GM18526 (cell line): ENCODE results near the gene ZNF768.

ENCODE experiments used
- POLR2A ChIP-seq: IDR thresholded peaks from 3 replicates; pipeline ENCODE4 v1.6.1; 2011; ENCODE audit not compliant: insufficient read length; ENCODE audit errors: extremely low read depth

ZNF768 gene

GRCh38 chr16:30494709-30495108 lies 31.7 kb downstream of the ZNF768 start:
- no peak for TF ChIP-seq POLR2A

DNA sequence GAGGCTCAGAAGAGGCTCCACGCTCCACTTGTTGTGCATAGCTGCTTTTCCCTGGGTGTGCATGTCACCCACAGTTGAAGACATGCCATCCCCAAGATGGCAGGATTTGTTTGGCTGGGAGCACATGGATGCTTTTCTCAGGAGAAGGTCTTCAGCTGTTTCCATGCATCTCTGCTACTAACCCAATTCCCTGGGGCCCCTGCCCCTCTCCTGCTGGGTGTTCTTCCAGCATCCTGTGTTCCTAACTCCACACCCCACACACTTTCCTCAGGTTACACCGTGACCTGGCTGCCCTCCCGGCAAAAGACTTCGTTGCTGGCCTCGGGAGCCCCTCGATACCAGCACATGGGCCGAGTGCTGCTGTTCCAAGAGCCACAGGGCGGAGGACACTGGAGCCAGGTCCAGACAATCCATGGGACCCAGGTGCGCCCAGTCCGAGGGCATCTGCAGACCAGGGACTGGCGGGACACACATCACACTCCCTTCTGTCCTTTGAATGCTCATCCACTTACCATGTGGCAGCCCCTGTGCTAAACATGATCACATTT lies 32.4 kb downstream of the ZNF768 start:
- no peak for TF ChIP-seq POLR2A

GRCh38 chr16:30491744-30492308 lies 34.5 kb downstream of the ZNF768 start:
- no peak for TF ChIP-seq POLR2A

GRCh38 chr16:30491229-30491628 lies 35.1 kb downstream of the ZNF768 start:
- no peak for TF ChIP-seq POLR2A

- no peak for TF ChIP-seq POLR2A
Measured at GRCh38 chr16:30490210-30490609, 36.2 kb downstream of the ZNF768 start.

DNA sequence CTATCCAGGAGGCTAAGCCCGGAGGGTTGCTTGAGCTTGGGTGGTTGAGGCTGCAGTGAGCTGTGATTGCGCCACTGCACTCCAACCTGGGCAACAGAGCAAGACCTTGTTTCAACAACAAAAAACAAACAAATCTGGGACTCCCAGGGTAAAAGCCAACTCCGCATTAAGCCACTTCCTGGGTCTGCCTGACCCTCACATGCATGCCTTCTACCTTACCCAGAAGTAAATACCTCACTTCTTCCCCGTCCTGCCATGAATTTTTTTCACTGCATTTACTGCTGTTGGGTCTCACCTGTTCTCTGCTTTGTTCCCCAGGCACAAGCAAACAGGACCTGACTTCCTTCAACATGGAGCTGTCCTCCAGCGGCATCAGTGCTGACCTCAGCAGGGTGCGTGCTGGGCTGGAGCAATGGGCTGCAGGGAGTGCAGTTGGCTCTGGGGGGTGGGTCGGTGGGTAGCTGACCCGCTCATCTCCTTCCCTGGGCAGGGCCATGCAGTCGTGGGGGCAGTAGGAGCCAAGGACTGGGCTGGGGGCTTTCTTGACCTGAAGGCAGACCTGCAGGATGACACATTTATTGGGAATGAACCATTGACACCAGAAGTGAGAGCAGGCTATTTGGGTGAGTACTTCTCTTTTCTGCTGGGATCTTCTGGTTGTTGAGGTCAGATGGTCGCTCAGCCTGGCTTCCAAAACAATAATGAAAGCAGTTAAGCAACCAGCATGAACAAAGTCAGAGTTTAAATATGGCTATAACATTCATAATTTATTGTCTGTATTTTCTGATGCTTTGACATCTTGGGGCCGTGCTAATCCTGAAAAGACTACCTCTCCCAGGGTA lies 37.4 kb downstream of the ZNF768 start:
- no peak for TF ChIP-seq POLR2A

GRCh38 chr16:30485818-30486436 lies 40.4 kb downstream of the ZNF768 start:
- no peak for TF ChIP-seq POLR2A

DNA sequence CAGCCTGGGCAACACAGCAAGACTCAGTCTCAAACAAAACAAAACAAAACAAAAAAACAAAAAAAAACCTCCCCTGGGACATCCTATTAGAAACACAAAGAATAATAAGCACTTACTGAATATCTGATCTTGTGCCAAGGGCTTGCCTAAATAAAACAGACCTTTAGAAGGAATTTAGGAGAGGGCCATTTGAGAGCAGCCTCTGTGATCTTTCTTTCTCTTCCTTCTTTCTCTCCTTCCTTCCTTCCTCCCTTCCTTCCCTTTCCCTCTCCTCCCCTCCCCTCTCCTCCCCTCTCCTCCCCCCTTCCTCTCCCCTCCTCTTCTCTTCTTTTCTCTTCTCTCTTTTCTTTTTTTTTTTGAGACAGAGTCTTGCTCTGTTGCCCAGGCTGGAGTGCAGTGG lies 41.5 kb downstream of the ZNF768 start:
- no peak for TF ChIP-seq POLR2A

DNA sequence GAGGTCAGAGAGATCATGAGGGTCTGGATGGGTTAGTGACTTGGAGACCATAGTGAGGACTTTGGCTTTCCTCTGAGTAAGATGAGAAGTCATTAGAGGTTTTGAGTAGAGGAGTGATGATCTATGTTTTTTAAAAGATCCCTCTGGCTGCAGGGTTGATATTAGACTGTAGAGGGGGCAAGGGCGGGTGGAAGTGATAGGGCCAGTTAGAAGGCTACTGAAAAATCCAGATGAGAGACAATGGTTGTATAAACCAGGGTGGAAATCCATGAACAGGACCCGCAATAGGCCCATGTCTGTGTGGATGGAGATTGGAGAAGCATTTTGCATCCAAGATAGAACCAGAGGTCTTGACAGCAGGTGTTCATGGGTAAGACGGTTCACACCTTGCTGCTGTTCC lies 44.0 kb downstream of the ZNF768 start:
- TF ChIP-seq POLR2A = no peak

DNA sequence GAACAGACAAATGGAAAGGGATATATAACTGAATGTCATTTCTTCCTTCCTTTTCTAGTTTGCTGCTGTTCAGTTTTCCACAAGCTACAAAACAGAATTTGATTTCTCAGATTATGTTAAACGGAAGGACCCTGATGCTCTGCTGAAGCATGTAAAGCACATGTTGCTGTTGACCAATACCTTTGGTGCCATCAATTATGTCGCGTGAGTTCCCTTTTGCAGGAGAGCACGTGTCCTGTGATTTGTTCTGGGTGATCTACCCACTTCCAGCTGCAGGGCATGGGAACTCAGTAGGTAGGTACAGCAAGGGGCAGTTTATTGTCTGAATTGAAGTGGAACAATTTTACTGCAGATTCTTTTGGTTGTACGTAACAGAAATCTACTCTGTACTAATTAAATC lies 45.0 kb downstream of the ZNF768 start:
- no peak for TF ChIP-seq POLR2A

DNA sequence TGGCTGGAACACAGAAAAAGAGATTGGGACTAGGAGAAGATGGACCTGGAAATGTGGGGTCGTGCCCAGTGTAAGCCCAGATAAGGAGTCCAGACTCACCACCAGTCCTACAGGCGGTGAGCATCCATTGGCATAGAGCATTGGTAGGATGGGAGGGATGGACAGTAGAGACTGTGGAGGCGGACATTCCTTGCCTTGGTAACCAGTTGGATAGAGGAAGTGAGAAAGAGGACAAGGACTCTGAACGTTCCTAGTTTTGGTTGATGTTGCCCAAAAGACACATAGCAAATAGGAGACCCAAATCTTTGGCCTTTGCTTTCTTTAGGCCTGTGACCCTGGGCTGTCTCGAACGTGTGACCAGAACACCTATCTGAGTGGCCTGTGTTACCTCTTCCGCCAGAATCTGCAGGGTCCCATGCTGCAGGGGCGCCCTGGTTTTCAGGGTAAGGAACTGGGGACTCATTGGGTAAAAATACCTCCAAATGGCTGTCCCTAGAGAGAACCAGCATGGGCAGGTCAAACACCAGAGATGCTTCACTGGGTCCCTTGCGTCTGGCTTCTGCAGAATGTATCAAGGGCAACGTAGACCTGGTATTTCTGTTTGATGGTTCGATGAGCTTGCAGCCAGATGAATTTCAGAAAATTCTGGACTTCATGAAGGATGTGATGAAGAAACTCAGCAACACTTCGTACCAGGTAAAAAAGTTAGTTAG lies 47.4 kb downstream of the ZNF768 start:
- TF ChIP-seq POLR2A = no peak

DNA sequence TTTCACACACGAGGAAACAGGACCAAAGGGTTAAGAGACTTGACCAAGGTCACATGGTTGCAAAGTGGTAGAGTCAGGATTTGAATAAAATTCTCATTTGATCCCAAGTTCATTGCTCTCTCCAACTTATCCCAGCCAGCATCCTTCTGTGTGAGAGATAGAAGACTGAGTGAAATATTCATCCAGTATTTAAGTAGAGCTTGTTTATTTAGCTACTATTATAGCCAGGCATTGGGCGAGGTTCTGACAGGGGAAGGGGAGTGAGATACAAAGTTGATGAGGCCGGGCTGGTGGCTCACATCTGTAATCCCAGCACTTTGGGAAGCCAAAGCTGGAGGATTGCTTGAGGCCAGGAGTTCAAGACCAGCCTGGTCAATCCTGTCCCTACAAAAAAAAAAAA lies 49.4 kb downstream of the ZNF768 start:
- no peak for TF ChIP-seq POLR2A

GRCh38 chr16:30474684-30475083 lies 51.7 kb downstream of the ZNF768 start:
- TF ChIP-seq POLR2A = no peak

DNA sequence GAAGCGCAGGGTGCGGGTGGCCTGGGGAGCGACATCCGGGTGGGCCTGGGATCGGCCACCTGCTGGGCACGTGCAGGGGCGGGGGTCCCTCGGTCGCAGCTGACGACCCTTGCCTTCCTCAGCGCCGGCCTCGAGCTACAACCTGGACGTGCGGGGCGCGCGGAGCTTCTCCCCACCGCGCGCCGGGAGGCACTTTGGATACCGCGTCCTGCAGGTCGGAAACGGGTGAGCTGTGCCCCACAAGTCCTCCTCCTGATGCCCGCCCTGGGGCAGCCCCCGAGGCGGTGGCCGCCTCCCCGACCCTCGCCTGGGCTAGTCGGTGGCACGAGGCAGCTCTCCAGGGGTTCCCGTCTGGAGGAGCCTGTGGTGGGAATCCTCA lies 52.3 kb downstream of the ZNF768 start:
- no peak for TF ChIP-seq POLR2A
